ENCODE measurements around the gene SPECC1L.
"Not testable (repeated sequence)": the region's sequence is repeated elsewhere in the genome, so short reads cannot be mapped to it uniquely, and the experiment has no call there.

The SPECC1L gene

GRCh38 chr22:24270556-24271385 is at the start of gene SPECC1L:
Gene SPECC1L, plus strand, starts transcription at chr22:24270831. Its CDS starts 31,401 bp downstream, at chr22:24302232.
- peak; percentile 91 for DNase-seq

DNA sequence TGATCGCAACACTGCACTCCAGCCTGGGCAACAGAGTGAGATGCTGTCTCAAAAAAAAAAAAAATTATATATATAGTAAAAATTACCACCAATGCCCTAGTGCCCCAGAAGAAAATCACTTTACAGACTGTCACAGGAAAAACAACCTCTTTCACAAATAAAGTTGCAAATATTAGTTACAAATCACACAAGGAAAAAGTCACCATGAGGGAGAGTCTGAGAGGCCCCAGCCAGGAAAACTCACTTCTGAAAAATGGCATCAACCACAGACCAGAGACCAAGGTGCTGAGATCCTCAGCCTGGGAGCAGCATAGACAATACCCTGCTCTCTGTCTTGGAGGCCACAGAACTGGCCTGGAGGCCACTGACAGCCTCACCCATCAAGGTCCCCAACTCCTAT is 46.2 kb upstream of the SPECC1L start:
- no peak for DNase-seq

- DNase-seq, result no peak
These were observed 45.5 kb upstream of the SPECC1L start for GRCh38 chr22:24225044-24225601.

DNA sequence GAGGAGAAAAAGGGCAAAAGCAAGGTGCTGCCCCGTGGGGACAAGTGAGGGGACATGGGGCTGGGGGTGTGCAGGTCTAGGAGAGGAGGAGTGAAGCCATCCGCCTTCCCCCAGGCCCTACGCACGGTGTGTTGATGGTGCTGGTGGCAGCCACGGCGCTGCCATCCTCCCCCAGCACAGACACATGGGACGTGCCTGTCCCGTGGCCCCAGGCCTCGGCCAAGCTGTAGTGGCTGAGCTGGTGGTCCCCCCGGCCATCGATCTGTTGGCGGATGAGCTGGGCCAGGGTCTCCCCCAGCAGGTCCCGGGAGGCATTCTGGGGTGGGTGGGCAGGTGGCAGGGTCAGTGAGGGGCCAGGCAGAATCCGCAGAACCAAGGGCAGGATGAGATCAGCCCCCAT is 44.7 kb upstream of the SPECC1L start:
- DNase-seq, result no peak

- DNase-seq, result peak; percentile 58
These were observed 39.5 kb upstream of the SPECC1L start for GRCh38 chr22:24230911-24231656.

DNA sequence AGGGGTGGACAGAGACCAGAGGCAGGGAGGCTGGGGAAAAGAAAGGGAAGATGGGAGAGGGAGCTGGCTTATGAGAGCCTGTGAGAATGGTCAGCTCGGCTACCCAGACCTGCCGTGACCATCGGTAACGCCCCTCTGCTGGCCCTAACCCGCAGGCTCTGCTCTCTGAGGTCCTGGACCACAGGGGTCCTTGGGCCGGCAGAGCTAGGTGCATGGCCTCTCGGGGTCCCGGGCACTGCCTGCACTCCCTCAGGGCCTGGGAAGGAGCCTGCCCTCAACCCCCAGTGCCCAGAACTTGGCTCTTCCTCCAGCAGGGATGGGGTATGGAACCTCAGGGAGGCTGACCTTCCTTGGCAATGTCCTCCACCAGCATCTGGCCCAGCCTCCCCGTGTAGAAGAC is 38.9 kb upstream of the SPECC1L start:
- no peak for DNase-seq

DNA sequence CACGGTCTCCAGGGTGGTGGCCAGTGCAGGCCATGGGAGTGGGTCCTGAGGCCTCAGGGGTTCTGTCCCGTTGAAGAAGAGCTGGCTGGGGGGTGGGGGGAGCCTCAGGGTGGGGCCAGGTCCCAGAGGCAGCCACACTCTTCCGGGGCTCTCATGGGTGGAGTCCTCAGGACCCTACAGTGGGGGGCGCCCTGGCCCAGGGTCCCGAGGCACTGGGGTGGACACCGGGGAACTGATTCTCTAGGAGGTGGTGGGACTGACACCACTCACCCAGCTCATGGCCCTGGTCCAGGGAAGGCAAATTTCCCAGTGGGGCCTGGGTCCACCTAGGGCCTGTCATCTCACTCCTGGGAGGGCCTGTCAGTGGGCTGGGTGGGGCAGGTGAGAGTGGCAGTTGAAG is 38.5 kb upstream of the SPECC1L start:
- DNase-seq, result no peak

GRCh38 chr22:24232725-24233124 is 37.9 kb upstream of the SPECC1L start:
- DNase-seq, result no peak

DNA sequence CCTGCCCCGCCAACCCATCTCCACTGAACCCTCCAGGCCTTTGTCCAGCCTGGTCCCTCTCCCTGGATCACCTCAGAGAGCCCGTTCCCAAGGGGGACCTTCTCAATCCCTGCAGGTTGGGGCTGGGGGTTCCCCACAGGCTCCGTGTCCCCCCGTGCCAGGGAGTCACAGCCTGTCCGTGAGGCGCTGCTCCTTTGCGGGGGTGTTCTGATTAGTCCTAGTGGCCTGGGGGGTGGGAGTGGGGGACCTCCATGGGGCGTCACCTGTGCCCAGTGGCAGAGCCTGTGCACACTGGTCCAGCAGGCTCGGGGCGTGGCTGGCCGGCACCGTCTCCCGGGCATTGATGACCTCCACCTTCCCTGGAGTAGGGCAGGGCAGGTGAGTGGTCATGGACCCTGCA is 37.4 kb upstream of the SPECC1L start:
- DNase-seq, result no peak

DNA sequence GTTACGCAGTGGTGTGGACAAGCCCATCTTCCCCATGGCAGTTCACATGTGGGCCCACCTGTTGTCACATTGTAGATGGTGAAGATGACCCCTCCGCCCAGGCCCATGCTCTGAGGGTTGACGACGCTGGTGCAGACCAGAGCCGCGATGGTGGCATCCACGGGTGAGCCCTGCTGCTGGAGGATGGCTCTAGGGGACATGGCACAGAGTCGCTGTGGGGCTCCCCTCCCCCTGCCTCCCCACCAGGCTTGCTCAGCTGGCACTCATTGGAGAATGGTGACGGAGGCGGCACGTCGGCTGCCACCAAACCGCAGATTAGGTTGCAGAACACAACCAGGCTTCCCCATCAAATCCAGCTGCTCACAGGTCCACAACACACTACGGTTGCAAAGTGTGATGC is 36.8 kb upstream of the SPECC1L start:
- no peak for DNase-seq

- DNase-seq, result no peak
These were observed 35.3 kb upstream of the SPECC1L start for GRCh38 chr22:24235315-24235714.

DNA sequence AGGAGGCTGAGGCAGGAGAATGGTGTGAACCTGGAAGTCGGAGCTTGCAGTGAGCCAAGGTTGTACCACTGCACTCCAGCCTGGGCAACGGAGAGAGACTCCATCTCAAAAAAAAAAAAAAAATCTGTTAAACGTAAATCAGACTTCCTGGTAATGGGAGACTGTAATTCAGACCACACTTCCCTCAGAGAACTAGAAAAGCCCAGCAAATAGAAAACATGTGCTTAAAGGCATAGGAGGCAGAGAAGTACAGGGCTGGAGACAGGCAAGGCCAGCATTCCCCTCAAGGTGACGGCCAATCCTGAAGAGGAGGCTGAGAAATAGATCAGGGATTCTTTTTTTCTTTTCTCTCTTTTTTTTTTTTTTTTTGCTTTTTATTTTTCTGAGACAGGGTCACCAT is 34.0 kb upstream of the SPECC1L start:
- no peak for DNase-seq

- not testable (repeated sequence) for DNase-seq
These were observed 32.4 kb upstream of the SPECC1L start for GRCh38 chr22:24238101-24238694.

DNA sequence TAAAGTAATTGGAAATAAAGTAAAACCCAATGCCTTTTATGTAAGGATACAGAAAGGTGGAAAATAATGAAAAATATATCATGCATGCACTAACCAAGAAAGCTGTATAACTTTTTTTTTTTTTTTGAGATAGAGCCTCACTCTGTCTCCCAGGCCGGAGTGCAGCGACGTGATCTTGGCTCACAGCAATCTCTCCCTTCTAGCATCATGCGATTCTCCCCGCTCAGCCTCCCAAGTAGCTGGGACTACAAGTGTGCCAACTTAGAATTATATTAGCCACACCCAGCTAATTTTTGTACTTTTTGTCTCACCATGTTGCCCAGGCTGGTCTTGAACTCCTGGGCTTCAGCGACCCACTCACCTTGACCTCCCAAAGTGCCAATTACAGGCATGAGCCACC is 30.2 kb upstream of the SPECC1L start:
- DNase-seq, result no peak

GRCh38 chr22:24240985-24241692 is 29.5 kb upstream of the SPECC1L start:
- DNase-seq, result not testable (repeated sequence)

- DNase-seq, result peak; percentile 55
These were observed 27.2 kb upstream of the SPECC1L start for GRCh38 chr22:24243417-24243816.

- DNase-seq, result peak; percentile 7
These were observed 26.4 kb upstream of the SPECC1L start for GRCh38 chr22:24244144-24244787.

DNA sequence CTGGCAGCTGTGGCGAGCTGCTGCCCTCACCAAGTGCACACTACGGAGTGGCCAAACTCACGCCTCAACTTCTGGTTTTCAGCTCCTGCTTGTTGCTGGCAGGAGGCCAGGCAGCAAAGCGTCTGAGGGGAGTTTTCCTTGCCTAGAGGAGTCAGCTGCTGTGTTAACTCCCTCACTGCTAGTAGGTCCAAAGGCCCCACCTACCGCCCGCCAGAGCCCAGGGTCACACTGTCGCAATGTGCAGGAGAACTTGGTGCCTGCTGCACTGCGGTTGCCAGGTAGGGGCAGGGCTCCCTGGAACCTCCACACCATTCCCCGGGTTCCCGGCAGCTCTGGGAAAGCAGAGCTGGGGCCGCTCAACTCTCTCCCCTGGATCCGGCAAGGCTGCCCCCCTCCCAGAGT is 25.6 kb upstream of the SPECC1L start, which contains the start of gene GGT5:
Gene GGT5, minus strand, starts transcription at position 53 of the 402 bp plus-strand sequence. CDS start 357 bp downstream, outside the sequence.
- DNase-seq, result peak; percentile 44

DNA sequence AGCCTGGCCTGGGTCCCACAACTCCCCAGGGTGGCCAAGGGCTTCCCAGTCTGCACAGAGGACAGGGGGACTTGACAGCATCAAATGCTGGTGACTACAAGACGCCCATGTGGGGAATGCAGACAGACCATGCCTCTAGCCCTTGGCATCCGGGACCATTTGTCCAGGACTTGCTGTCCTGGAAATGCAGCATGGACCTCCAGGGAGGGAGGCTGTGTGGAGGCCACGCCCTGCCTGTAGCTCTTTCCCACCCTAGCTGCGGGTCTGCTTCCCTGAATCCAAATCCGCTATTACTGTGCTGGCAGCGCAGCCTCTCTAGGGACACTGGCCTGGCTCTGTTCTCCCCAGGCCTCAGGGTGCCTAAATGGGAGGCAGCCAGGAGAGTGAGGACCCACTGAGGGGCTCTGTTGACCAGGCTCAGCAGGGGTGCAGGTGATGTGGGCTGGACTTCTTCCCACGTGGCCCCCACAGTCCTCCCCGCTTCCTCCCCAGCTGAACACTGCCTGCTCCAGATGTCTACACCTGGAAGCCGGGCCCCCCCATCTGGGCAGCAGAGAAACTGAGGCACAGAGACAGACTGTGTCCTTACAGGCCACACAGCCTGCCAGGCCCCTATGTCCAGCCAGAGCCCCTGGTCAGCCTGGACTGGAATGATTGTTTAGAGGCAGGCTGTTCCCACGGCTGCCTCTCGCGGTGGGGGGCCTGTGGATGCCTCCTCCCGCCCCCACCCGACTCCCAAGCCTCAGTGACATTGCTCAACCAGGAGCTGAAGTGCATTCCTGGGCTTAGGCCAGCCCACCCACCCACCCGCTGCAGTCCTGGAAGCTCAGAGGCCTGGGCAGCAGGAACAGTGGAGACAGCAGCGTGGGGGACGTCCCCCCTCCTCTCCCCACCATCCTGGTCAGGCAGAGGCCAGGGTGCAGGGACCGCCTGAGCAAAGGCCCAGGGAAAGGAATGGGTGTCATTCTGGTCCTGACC is 24.8 kb upstream of the SPECC1L start:
- DNase-seq, result peak; percentile 13

- peak; percentile 22 for DNase-seq
These were observed 23.6 kb upstream of the SPECC1L start for GRCh38 chr22:24247011-24247507.
